WTC11 (cell line): Measurements from ENCODE around the gene ZNF581. TPM values are rescaled to one million over a fixed set of nuclear protein-coding genes. Genes with fewer than 3 reads are reported as not detected.

Experiments
- ATAC-seq: fragments of 200-7000 bp; cut with Tn5 transposase; 2 replicates; pipeline ENCODE4 v1.10.0; 2021; ENCODE audit warnings: mild to moderate bottlenecking, moderate library complexity
- CTCF ChIA-PET: fragments of 300-600 bp; sonication (Branson Sonifier 250); formaldehyde crosslinking; loops from one replicate; lab custom pipeline; 2021; ENCODE audit warnings: antibody characterized with exemption; lab: Charles Lee
- POLR2A ChIA-PET: fragments of 350-600 bp; sonication (Branson Sonifier 250); formaldehyde crosslinking; loops from one replicate; lab custom pipeline; 2021; ENCODE audit warnings: antibody characterized with exemption; lab: Charles Lee
- DNase-seq: peaks from one replicate; pipeline ENCODE4 v3.0.0; 2021; ENCODE audit warnings: low spot score
- H3K27ac Mint-ChIP-seq: 2 replicates; pipeline ENCODE4 v1.8.0; 2021; ENCODE audit warnings: mixed read lengths
- H3K27me3 Mint-ChIP-seq: 2 replicates; pipeline ENCODE4 v1.8.0; 2021; ENCODE audit warnings: low read depth, mild to moderate bottlenecking, moderate library complexity, mixed read lengths
- H3K36me3 Mint-ChIP-seq: 2 replicates; pipeline ENCODE4 v1.8.0; 2021; ENCODE audit warnings: mixed read lengths
- H3K4me1 Mint-ChIP-seq: 2 replicates; pipeline ENCODE4 v1.8.0; 2022; ENCODE audit warnings: mixed read lengths
- H3K4me3 Mint-ChIP-seq: 2 replicates; pipeline ENCODE4 v1.8.0; 2021; ENCODE audit warnings: mild to moderate bottlenecking, moderate library complexity, mixed read lengths
- H3K9me3 Mint-ChIP-seq: 2 replicates; pipeline ENCODE4 v1.8.0; 2021; ENCODE audit warnings: mixed read lengths
- EMX1 ChIP-seq: fragments of 250-450 bp; sonication (Bioruptor Pico); IDR thresholded peaks from 2 replicates; pipeline ENCODE4 v1.8.0; 2021; ENCODE audit warnings: mild to moderate bottlenecking
- MXD4 ChIP-seq: fragments of 250-450 bp; sonication (Bioruptor Pico); IDR thresholded peaks from 2 replicates; pipeline ENCODE4 v1.8.0; 2021; ENCODE audit warnings: mild to moderate bottlenecking, moderate library complexity, borderline replicate concordance
- MYBL2 ChIP-seq: sonication (generic); formaldehyde crosslinking; IDR thresholded peaks from 2 replicates; pipeline ENCODE4 v1.8.1; 2023; ENCODE audit warnings: mild to moderate bottlenecking, moderate library complexity, missing genetic modification reagents
- NFATC4 ChIP-seq: fragments of 250-450 bp; sonication (Bioruptor Pico); IDR thresholded peaks from 2 replicates; pipeline ENCODE4 v1.9.0; 2021; ENCODE audit warnings: mild to moderate bottlenecking
- NFE2L1 ChIP-seq: sonication (generic); formaldehyde crosslinking; IDR thresholded peaks from 2 replicates; pipeline ENCODE4 v1.8.1; 2023; ENCODE audit warnings: missing genetic modification reagents
- NR1H2 ChIP-seq: sonication (generic); formaldehyde crosslinking; IDR thresholded peaks from 2 replicates; pipeline ENCODE4 v1.9.0; 2021; ENCODE audit warnings: mild to moderate bottlenecking, moderate library complexity, missing genetic modification reagents
- NR3C1 ChIP-seq: sonication (generic); formaldehyde crosslinking; conservative IDR thresholded peaks from 2 replicates; pipeline ENCODE4 v1.8.1; 2023; ENCODE audit warnings: low read depth, mild to moderate bottlenecking, missing genetic modification reagents
- SOX15 ChIP-seq: fragments of 250-450 bp; sonication (Bioruptor Pico); IDR thresholded peaks from 2 replicates; pipeline ENCODE4 v1.9.0; 2021; ENCODE audit warnings: mild to moderate bottlenecking
- TEAD1 ChIP-seq: sonication (generic); formaldehyde crosslinking; IDR thresholded peaks from 2 replicates; pipeline ENCODE4 v1.8.0; 2022; ENCODE audit warnings: mild to moderate bottlenecking, missing genetic modification reagents
- total RNA-seq: library from RNA; stranded (reverse); gene quantifications from 3 replicates; pipeline ENCODE4 v1.2.3, GENCODE V29; 2021
- TF ChIP-seq, protein P1 (sequence below): sonication (generic); formaldehyde crosslinking; IDR thresholded peaks from 2 replicates; pipeline ENCODE4 v1.8.0; 2023; ENCODE audit warnings: mild to moderate bottlenecking, missing genetic modification reagents
- TF ChIP-seq, protein P2 (sequence below): fragments of 250-450 bp; sonication (Bioruptor Pico); IDR thresholded peaks from 2 replicates; pipeline ENCODE4 v1.9.0; 2021; ENCODE audit warnings: mild to moderate bottlenecking
- TF ChIP-seq, protein P3 (sequence below): fragments of 250-450 bp; sonication (Bioruptor Pico); IDR thresholded peaks from 2 replicates; pipeline ENCODE4 v1.9.0; 2021; ENCODE audit warnings: mild to moderate bottlenecking, borderline replicate concordance
- TF ChIP-seq, protein P4 (sequence below): sonication (generic); formaldehyde crosslinking; IDR thresholded peaks from 2 replicates; pipeline ENCODE4 v1.8.1; 2022; ENCODE audit warnings: missing genetic modification reagents, borderline replicate concordance

The ZNF581 gene
- total RNA-seq, 1 experiment from 2014 or later, result 100 TPM

DNA sequence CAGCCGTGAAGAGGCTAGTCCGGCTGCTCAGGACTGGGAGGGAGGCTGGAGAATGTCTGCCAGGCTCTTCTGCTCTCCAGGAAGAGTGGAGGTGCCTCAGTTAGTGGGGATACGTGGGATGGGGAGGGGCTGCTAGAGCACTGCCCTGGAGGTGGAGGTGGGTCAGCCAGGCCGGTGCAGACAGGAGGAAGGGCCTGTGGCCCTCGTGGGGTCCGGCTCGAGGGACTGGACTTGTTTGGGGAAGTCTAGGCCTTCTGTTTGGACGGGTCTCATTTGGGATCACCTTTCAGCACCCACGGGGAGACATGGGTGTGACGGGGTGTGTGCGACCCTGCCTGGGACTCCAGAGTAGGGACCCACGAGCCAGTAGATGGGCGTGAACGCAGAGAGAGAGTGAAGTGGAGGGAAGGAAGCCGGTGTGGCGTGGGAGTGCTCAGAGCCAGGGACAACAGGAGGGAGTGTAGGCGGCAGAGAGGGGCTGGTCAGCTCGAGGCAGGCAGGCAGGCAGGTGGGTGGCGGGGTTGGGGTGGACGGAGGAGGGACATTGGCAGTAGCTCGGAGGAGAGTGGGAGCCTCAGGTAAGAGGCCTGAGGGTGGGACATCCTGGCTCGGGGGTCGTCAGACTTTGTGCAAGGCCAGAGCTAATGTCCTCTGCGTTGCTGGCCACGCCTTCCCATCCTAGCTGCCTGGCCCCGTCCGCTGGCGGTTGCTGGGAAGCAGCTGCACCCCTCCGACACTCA lies 43.0 kb downstream of the ZNF581 start (continued):
- TF ChIP-seq, protein P1, sequence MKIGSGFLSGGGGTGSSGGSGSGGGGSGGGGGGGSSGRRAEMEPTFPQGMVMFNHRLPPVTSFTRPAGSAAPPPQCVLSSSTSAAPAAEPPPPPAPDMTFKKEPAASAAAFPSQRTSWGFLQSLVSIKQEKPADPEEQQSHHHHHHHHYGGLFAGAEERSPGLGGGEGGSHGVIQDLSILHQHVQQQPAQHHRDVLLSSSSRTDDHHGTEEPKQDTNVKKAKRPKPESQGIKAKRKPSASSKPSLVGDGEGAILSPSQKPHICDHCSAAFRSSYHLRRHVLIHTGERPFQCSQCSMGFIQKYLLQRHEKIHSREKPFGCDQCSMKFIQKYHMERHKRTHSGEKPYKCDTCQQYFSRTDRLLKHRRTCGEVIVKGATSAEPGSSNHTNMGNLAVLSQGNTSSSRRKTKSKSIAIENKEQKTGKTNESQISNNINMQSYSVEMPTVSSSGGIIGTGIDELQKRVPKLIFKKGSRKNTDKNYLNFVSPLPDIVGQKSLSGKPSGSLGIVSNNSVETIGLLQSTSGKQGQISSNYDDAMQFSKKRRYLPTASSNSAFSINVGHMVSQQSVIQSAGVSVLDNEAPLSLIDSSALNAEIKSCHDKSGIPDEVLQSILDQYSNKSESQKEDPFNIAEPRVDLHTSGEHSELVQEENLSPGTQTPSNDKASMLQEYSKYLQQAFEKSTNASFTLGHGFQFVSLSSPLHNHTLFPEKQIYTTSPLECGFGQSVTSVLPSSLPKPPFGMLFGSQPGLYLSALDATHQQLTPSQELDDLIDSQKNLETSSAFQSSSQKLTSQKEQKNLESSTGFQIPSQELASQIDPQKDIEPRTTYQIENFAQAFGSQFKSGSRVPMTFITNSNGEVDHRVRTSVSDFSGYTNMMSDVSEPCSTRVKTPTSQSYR (CRISPR knock-in tag), result no peak
- TF ChIP-seq, protein P2, sequence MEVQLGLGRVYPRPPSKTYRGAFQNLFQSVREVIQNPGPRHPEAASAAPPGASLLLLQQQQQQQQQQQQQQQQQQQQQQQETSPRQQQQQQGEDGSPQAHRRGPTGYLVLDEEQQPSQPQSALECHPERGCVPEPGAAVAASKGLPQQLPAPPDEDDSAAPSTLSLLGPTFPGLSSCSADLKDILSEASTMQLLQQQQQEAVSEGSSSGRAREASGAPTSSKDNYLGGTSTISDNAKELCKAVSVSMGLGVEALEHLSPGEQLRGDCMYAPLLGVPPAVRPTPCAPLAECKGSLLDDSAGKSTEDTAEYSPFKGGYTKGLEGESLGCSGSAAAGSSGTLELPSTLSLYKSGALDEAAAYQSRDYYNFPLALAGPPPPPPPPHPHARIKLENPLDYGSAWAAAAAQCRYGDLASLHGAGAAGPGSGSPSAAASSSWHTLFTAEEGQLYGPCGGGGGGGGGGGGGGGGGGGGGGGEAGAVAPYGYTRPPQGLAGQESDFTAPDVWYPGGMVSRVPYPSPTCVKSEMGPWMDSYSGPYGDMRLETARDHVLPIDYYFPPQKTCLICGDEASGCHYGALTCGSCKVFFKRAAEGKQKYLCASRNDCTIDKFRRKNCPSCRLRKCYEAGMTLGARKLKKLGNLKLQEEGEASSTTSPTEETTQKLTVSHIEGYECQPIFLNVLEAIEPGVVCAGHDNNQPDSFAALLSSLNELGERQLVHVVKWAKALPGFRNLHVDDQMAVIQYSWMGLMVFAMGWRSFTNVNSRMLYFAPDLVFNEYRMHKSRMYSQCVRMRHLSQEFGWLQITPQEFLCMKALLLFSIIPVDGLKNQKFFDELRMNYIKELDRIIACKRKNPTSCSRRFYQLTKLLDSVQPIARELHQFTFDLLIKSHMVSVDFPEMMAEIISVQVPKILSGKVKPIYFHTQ (CRISPR knock-in tag), result no peak
- TF ChIP-seq, protein P3, sequence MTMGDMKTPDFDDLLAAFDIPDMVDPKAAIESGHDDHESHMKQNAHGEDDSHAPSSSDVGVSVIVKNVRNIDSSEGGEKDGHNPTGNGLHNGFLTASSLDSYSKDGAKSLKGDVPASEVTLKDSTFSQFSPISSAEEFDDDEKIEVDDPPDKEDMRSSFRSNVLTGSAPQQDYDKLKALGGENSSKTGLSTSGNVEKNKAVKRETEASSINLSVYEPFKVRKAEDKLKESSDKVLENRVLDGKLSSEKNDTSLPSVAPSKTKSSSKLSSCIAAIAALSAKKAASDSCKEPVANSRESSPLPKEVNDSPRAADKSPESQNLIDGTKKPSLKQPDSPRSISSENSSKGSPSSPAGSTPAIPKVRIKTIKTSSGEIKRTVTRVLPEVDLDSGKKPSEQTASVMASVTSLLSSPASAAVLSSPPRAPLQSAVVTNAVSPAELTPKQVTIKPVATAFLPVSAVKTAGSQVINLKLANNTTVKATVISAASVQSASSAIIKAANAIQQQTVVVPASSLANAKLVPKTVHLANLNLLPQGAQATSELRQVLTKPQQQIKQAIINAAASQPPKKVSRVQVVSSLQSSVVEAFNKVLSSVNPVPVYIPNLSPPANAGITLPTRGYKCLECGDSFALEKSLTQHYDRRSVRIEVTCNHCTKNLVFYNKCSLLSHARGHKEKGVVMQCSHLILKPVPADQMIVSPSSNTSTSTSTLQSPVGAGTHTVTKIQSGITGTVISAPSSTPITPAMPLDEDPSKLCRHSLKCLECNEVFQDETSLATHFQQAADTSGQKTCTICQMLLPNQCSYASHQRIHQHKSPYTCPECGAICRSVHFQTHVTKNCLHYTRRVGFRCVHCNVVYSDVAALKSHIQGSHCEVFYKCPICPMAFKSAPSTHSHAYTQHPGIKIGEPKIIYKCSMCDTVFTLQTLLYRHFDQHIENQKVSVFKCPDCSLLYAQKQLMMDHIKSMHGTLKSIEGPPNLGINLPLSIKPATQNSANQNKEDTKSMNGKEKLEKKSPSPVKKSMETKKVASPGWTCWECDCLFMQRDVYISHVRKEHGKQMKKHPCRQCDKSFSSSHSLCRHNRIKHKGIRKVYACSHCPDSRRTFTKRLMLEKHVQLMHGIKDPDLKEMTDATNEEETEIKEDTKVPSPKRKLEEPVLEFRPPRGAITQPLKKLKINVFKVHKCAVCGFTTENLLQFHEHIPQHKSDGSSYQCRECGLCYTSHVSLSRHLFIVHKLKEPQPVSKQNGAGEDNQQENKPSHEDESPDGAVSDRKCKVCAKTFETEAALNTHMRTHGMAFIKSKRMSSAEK (CRISPR knock-in tag), result no peak
- TF ChIP-seq NFE2L1 (CRISPR knock-in tag) (no peak), NR1H2 (CRISPR knock-in tag) (no peak), MYBL2 (CRISPR knock-in tag) (no peak), SOX15 (CRISPR knock-in tag) (no peak), TEAD1 (CRISPR knock-in tag) (no peak), NR3C1 (no peak), EMX1 (no peak)
- TF ChIP-seq, protein P4, sequence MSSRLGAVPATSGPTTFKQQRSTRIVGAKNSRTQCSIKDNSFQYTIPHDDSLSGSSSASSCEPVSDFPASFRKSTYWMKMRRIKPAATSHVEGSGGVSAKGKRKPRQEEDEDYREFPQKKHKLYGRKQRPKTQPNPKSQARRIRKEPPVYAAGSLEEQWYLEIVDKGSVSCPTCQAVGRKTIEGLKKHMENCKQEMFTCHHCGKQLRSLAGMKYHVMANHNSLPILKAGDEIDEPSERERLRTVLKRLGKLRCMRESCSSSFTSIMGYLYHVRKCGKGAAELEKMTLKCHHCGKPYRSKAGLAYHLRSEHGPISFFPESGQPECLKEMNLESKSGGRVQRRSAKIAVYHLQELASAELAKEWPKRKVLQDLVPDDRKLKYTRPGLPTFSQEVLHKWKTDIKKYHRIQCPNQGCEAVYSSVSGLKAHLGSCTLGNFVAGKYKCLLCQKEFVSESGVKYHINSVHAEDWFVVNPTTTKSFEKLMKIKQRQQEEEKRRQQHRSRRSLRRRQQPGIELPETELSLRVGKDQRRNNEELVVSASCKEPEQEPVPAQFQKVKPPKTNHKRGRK (CRISPR knock-in tag), result no peak

DNA sequence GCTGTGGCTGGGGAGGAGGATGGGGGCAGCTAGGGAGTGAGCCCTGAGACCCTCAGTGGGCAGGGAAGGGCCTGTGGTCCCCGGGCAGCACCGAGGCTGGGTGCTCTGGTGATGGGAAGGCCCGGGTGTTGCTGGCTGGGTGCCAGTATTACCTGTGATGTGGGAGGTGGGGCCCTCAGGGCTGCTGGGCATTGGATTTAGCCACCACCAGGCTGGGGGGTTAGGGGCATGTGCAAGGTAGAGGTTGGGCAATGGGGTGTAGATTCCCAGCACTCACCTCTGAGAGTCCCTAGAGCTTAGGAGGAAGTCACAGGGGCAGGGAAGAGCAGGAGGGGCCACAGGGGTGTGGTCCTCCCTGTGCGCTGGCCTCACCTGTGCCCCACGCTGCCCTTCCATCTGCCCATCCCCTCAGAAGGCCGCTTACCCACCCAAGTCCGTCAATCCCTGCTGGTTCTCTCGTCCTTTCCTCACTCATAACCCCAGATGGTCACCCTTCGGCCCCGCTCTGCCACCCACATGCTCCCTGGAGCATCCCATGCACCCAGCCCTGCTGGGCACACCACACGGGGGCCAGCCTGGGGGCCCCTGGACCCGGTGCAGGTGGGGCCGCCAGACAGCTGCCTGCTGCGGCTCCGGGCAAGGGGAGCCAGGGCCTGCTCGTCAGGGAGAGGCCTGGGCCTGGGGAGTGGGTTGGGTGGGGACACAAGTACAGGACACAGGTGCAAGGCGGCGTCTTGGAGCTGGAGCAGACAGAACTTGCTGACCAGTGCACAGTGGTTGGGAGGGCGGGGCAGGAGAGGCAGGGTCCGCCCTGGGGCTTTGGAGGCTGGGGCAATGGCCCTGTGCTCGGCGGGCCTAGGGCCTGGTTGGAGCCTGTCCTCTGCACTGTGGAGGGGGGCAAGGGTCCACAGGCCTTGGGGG lies 44.1 kb downstream of the ZNF581 start:
- DNase-seq (no peak), ATAC-seq (no peak)
- ChIA-PET CTCF (interaction anchor here (1.1 kb wide), 1 partner anchor 806 kb away, joined by 4 read pairs; no protein-coding TSS in a partner anchor), POLR2A (no interaction called here)
- no peak for TF ChIP-seq MXD4 (CRISPR knock-in tag)
- no peak for TF ChIP-seq NFATC4 (CRISPR knock-in tag)
- H3K27me3 Mint-ChIP-seq, result no peaks in the 10 kb centered on the region
- H3K36me3 Mint-ChIP-seq, result peaks cover 8% of the 10 kb centered on the region; the same call in 1 of the 2 replicates
- H3K4me3 Mint-ChIP-seq, result no peak overlapping the region
- no peaks in the 10 kb centered on the region for H3K9me3 Mint-ChIP-seq
- H3K4me1 Mint-ChIP-seq, result no peaks in the 10 kb centered on the region
- H3K27ac Mint-ChIP-seq, result no peak overlapping the region
